Smooth muscle cell (in vitro differentiated cells): ENCODE results near the gene C12orf43. TPM values are rescaled to one million over a fixed set of nuclear protein-coding genes. Genes with fewer than 3 reads are reported as not detected.

Source experiments
- DNase-seq: peaks from one replicate; lab custom pipeline; 2025; ENCODE audit not compliant: unreplicated experiment; lab: John Stamatoyannopoulos, UW
- H2AFZ ChIP-seq: fragments of 200-600 bp; sonication (generic); 2 replicates; pipeline ENCODE4 v1.6.0; 2016; ENCODE audit warnings: antibody characterized with exemption, low read depth, mild to moderate bottlenecking
- H3F3A ChIP-seq: fragments of 200-600 bp; sonication (generic); 2 replicates; pipeline ENCODE4 v1.6.0; 2017; ENCODE audit warnings: antibody characterized with exemption, low read depth
- H3K27ac ChIP-seq: fragments of 200-600 bp; sonication (generic); 2 replicates; pipeline ENCODE4 v1.5.1; 2016; ENCODE audit warnings: low read depth, mild to moderate bottlenecking
- H3K27me3 ChIP-seq: fragments of 200-600 bp; sonication (generic); 2 replicates; pipeline ENCODE4 v1.6.1; 2016; ENCODE audit warnings: low read depth, mild to moderate bottlenecking
- H3K36me3 ChIP-seq: fragments of 200-600 bp; sonication (generic); 2 replicates; pipeline ENCODE4 v1.5.1; 2016; ENCODE audit warnings: low read depth
- H3K4me1 ChIP-seq: fragments of 200-600 bp; sonication (generic); 2 replicates; pipeline ENCODE4 v1.5.1; 2016; ENCODE audit warnings: low read depth
- H3K4me2 ChIP-seq: fragments of 200-600 bp; sonication (generic); 2 replicates; pipeline ENCODE4 v1.6.0; 2016; ENCODE audit warnings: mild to moderate bottlenecking
- H3K4me3 ChIP-seq: fragments of 200-600 bp; sonication (generic); 2 replicates; pipeline ENCODE4 v1.5.1; 2016; ENCODE audit warnings: mild to moderate bottlenecking
- H3K79me2 ChIP-seq: fragments of 200-600 bp; sonication (generic); 2 replicates; pipeline ENCODE4 v1.6.0; 2016; ENCODE audit warnings: low read depth, mild to moderate bottlenecking
- H3K9ac ChIP-seq: fragments of 200-600 bp; sonication (generic); 2 replicates; pipeline ENCODE4 v1.6.0; 2016; ENCODE audit warnings: low read depth
- H3K9me3 ChIP-seq: fragments of 200-600 bp; sonication (generic); replicated peaks from 2 replicates; pipeline ENCODE4 v1.5.1; 2016; ENCODE audit warnings: low read depth
- H4K20me1 ChIP-seq: fragments of 200-600 bp; sonication (generic); 2 replicates; pipeline ENCODE4 v1.6.0; 2016; ENCODE audit warnings: low read depth
- WGBS: methylation state at CpG from one replicate; pipeline ENCODE4 v1.1.7; 2016; ENCODE audit warnings: low lambda C conversion rate; 5-methylcytosine and 5-hydroxymethylcytosine counted together
- polyA plus RNA-seq: library from polyadenylated mRNA; unstranded; fragments of >200 nt; fragmentation: Nextera tagmentation; extraction: Ambion mirVana; gene quantifications from 2 replicates; pipeline ENCODE4 v1.2.1, GENCODE V29; 2016
- total RNA-seq: library from RNA; depleted of rRNA; stranded (reverse); fragments of >200 nt; gene quantifications from 2 replicates; pipeline ENCODE4 v1.2.3, GENCODE V29; 2014
- TF ChIP-seq, protein P1 (sequence below): fragments of 200-600 bp; sonication (generic); IDR thresholded peaks from 2 replicates; pipeline ENCODE4 v1.5.1; 2017; ENCODE audit warnings: borderline replicate concordance, mild to moderate bottlenecking, antibody characterized with exemption; ENCODE audit not compliant: insufficient read depth, poor library complexity, severe bottlenecking

Gene C12orf43
- total and polyA plus RNA-seq, 2 experiments from 2014 or later = 9.4 to 14.1 TPM

DNA sequence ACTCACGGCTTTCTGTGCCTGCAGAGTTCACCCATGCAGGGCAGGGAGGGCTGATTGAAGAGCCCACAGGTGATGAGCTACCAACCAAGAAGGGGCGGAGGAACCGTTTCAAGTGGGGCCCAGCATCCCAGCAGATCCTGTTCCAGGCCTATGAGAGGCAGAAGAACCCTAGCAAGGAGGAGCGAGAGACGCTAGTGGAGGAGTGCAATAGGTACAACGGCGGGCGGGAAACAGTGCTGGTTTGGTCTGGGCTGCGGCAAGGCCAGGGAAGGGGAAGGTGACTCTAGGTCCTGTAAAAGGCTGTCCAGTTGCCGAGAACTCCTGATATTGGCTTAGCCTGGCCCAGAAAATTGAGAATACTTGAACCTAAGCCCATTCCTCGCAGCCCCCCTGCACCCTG is 22.8 kb downstream of the C12orf43 start:
- Histone ChIP-seq H3K4me3 (no peak overlapping the region), H3K36me3 (no peaks in the 10 kb centered on the region), H3K4me1 (no peaks in the 10 kb centered on the region), H2AFZ (no peak overlapping the region), H3K27ac (no peak overlapping the region), H3K79me2 (no peaks in the 10 kb centered on the region), H3K27me3 (peaks cover 12% of the 10 kb centered on the region), H3F3A (no peaks in the 10 kb centered on the region), H4K20me1 (no peaks in the 10 kb centered on the region), H3K9me3 (no peaks in the 10 kb centered on the region), H3K9ac (no peak overlapping the region), H3K4me2 (no peak overlapping the region)
- TF ChIP-seq, protein P1, sequence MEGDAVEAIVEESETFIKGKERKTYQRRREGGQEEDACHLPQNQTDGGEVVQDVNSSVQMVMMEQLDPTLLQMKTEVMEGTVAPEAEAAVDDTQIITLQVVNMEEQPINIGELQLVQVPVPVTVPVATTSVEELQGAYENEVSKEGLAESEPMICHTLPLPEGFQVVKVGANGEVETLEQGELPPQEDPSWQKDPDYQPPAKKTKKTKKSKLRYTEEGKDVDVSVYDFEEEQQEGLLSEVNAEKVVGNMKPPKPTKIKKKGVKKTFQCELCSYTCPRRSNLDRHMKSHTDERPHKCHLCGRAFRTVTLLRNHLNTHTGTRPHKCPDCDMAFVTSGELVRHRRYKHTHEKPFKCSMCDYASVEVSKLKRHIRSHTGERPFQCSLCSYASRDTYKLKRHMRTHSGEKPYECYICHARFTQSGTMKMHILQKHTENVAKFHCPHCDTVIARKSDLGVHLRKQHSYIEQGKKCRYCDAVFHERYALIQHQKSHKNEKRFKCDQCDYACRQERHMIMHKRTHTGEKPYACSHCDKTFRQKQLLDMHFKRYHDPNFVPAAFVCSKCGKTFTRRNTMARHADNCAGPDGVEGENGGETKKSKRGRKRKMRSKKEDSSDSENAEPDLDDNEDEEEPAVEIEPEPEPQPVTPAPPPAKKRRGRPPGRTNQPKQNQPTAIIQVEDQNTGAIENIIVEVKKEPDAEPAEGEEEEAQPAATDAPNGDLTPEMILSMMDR = no peak
- DNase-seq = no peak
- WGBS = 88% methylated on average over 11 of the region's 11 CpGs

DNA sequence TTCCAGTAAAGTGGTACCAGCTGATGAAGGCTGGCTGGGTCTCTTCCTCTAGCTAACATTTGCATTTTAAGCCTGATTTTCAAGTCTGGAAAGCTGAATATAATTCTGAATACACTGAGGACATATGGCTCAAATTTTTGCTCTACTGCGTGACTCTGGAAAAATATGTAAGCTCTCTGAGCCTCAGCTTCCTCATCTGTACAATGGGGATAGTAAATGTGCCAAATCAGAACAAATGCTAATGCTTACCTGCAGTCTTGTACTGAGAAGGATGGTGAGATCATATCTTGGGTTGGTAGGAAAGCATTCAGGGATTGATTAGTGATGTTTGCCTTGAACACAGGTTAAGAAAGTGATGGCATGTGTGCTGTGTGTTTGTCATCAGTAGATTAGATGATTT is 23.3 kb downstream of the C12orf43 start:
- Histone ChIP-seq H3K36me3 (no peaks in the 10 kb centered on the region), H2AFZ (no peak overlapping the region), H3K4me2 (no peak overlapping the region), H3K4me1 (no peaks in the 10 kb centered on the region), H3K79me2 (no peaks in the 10 kb centered on the region), H3K9me3 (no peaks in the 10 kb centered on the region), H3K4me3 (no peak overlapping the region), H3F3A (no peaks in the 10 kb centered on the region), H4K20me1 (no peaks in the 10 kb centered on the region), H3K27me3 (peaks cover 12% of the 10 kb centered on the region), H3K9ac (no peak overlapping the region), H3K27ac (no peak overlapping the region)
- TF ChIP-seq, protein P1 = no peak
- 93% methylated on average over 1 of the region's 1 CpG for WGBS
- no peak for DNase-seq

DNA sequence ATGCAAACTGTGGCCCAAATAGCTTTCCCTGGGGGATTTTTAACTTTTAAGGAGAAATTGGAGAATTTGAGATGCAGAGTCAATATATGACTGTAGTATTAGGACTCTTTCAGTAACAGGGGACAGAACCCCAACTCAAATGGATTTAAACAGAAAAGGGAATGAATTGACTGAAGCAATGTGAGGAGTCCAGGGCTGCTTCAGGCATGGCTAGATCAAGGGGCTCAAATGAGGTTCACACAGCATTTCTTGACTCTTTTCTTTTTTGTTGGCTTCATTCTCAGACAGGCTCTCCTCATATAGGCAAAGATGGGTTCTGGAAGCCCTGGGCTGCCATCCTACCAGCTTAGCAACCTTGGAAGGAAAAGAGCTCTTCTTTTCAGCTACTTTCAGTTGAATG is 24.3 kb downstream of the C12orf43 start:
- Histone ChIP-seq H3K27ac (no peak overlapping the region), H3F3A (no peaks in the 10 kb centered on the region), H3K4me1 (no peaks in the 10 kb centered on the region), H2AFZ (no peak overlapping the region), H3K4me3 (no peak overlapping the region), H3K9ac (no peak overlapping the region), H4K20me1 (no peaks in the 10 kb centered on the region), H3K9me3 (no peaks in the 10 kb centered on the region), H3K79me2 (no peaks in the 10 kb centered on the region), H3K4me2 (no peak overlapping the region), H3K36me3 (no peaks in the 10 kb centered on the region), H3K27me3 (peaks cover 12% of the 10 kb centered on the region)
- no peak for DNase-seq
- TF ChIP-seq, protein P1 = no peak

DNA sequence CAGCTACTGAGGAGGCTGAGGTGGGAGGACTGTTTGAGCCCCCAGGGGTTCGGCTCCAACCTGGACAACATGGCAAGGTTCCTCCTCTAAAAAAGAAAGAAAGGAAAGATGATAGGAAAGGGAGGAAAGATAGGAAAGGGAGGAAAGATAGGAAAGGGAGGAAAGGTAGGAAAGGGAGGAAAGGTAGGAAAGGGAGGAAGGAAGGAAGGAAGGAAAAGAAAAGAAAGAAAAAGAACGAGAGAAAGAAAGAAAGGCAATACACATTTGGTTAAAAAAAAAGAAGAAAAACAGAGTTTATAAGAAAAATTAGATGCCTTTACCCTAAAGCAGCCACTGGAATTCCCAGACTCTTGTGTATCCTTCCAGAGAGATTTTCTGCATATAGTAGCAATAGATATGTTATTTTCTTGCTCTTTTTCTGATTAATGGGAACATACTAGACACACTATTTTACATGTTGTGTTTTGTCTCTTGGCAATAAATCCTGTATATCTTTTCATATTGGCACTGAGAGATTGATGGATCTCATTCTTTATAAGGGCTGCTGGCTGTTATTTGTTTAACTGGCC is 25.7 kb downstream of the C12orf43 start:
- TF ChIP-seq, protein P1 = no peak
- no peak for DNase-seq
- no peaks in the 10 kb centered on the region for H4K20me1 ChIP-seq
- H3K4me1 ChIP-seq = no peaks in the 10 kb centered on the region
- no peak overlapping the region for H3K27ac ChIP-seq
- H3K4me3 ChIP-seq = no peak overlapping the region
- H2AFZ ChIP-seq = no peak overlapping the region
- no peak overlapping the region for H3K9ac ChIP-seq
- no peaks in the 10 kb centered on the region for H3K9me3 ChIP-seq
- H3K27me3 ChIP-seq = peaks cover 12% of the 10 kb centered on the region
- no peaks in the 10 kb centered on the region for H3F3A ChIP-seq
- H3K36me3 ChIP-seq = no peaks in the 10 kb centered on the region
- WGBS = 74% methylated on average over 2 of the region's 2 CpGs
- H3K4me2 ChIP-seq = no peak overlapping the region
- no peaks in the 10 kb centered on the region for H3K79me2 ChIP-seq
